Middle frontal gyrus (tissue), 1 donor: ENCODE data around the gene ERCC6L2.

Source experiments
- DNase-seq: peaks from one replicate; pipeline ENCODE4 v3.0.0-alpha.2; 2015; ENCODE audit warnings: low spot score; ENCODE audit errors: extremely low spot score

Gene ERCC6L2

GRCh38 chr9:95862343-95862742, 13.1 kb upstream of the ERCC6L2 start:
- no peak for DNase-seq

- no peak for DNase-seq
Measured at GRCh38 chr9:95864852-95865580, 10.5 kb upstream of the ERCC6L2 start.

GRCh38 chr9:95870352-95870751, 5.1 kb upstream of the ERCC6L2 start:
- no peak for DNase-seq

GRCh38 chr9:95870906-95871305, 4.6 kb upstream of the ERCC6L2 start:
- no peak for DNase-seq

- no peak for DNase-seq
Measured at GRCh38 chr9:95874303-95874988, 1.0 kb upstream of the ERCC6L2 start.

GRCh38 chr9:95874989-95875304, 544 bp upstream of the ERCC6L2 start:
- DNase-seq, result no peak

GRCh38 chr9:95876138-95876444, 600 bp downstream of the ERCC6L2 start:
- no peak for DNase-seq

- no peak for DNase-seq
Measured at GRCh38 chr9:95876595-95876994, 1.1 kb downstream of the ERCC6L2 start.

- no peak for DNase-seq
Measured at GRCh38 chr9:95877984-95878383, 2.5 kb downstream of the ERCC6L2 start.

GRCh38 chr9:95879591-95879990, 4.1 kb downstream of the ERCC6L2 start:
- no peak for DNase-seq

- no peak for DNase-seq
Measured at GRCh38 chr9:95880021-95880690, 4.7 kb downstream of the ERCC6L2 start.

GRCh38 chr9:95887926-95888497, 12.5 kb downstream of the ERCC6L2 start:
- DNase-seq, result no peak

- no peak for DNase-seq
Measured at GRCh38 chr9:95890594-95890993, 15.1 kb downstream of the ERCC6L2 start.

- no peak for DNase-seq
Measured at GRCh38 chr9:95891067-95891671, 15.7 kb downstream of the ERCC6L2 start.

- no peak for DNase-seq
Measured at GRCh38 chr9:95892690-95893089, 17.2 kb downstream of the ERCC6L2 start.

- DNase-seq, result no peak
Measured at GRCh38 chr9:95896580-95896979, 21.1 kb downstream of the ERCC6L2 start.

- DNase-seq, result no peak
Measured at GRCh38 chr9:95901506-95901905, 26.0 kb downstream of the ERCC6L2 start.

- DNase-seq, result no peak
Measured at GRCh38 chr9:95903398-95903797, 27.9 kb downstream of the ERCC6L2 start.

GRCh38 chr9:95907794-95908193, 32.3 kb downstream of the ERCC6L2 start:
- no peak for DNase-seq

- no peak for DNase-seq
Measured at GRCh38 chr9:95910023-95910707, 34.7 kb downstream of the ERCC6L2 start.

GRCh38 chr9:95910770-95911340, 35.4 kb downstream of the ERCC6L2 start:
- DNase-seq, result no peak
